ENCODE results near the gene LYG1.

DNA sequence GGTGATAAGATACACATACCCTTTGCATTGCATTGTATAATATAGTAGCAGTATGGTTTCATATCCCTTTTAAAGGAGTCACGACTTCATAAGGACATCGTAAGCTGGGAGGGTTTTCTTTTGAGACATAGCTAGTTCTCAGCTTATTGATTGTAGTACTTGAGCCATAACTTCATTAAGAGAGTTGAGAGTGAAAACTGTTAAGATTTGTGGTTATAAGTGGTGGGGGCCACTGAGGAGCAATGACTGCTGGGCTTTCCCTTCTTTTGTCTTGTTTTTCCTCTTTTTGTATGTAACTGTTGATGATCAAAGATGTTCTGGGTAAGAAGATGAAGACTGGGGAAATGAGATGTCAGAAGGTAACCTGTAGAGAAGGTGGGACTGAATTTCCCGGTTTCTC is 47.2 kb upstream of the LYG1 start:
- TF ChIP-seq, protein P1, sequence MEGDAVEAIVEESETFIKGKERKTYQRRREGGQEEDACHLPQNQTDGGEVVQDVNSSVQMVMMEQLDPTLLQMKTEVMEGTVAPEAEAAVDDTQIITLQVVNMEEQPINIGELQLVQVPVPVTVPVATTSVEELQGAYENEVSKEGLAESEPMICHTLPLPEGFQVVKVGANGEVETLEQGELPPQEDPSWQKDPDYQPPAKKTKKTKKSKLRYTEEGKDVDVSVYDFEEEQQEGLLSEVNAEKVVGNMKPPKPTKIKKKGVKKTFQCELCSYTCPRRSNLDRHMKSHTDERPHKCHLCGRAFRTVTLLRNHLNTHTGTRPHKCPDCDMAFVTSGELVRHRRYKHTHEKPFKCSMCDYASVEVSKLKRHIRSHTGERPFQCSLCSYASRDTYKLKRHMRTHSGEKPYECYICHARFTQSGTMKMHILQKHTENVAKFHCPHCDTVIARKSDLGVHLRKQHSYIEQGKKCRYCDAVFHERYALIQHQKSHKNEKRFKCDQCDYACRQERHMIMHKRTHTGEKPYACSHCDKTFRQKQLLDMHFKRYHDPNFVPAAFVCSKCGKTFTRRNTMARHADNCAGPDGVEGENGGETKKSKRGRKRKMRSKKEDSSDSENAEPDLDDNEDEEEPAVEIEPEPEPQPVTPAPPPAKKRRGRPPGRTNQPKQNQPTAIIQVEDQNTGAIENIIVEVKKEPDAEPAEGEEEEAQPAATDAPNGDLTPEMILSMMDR (IDR thresholded peaks at IDR 0.05; ENCODE audit: insufficient read depth, low read length, poor library complexity, severe bottlenecking), result no peak
- no peak for TF ChIP-seq EZH2phosphoT487 (conservative IDR thresholded peaks at IDR 0.05; ENCODE audit: low read length)

All from SU-DHL-6 (cell line).